GM12801 (cell line): Measurements from ENCODE around the gene OTOP1.

Source experiments
- CTCF ChIP-seq: IDR thresholded peaks from one replicate; pipeline ENCODE4 v1.5.1; 2011; ENCODE audit warnings: control low read depth; ENCODE audit not compliant: insufficient read length; ENCODE audit errors: extremely low read depth

The OTOP1 gene

DNA sequence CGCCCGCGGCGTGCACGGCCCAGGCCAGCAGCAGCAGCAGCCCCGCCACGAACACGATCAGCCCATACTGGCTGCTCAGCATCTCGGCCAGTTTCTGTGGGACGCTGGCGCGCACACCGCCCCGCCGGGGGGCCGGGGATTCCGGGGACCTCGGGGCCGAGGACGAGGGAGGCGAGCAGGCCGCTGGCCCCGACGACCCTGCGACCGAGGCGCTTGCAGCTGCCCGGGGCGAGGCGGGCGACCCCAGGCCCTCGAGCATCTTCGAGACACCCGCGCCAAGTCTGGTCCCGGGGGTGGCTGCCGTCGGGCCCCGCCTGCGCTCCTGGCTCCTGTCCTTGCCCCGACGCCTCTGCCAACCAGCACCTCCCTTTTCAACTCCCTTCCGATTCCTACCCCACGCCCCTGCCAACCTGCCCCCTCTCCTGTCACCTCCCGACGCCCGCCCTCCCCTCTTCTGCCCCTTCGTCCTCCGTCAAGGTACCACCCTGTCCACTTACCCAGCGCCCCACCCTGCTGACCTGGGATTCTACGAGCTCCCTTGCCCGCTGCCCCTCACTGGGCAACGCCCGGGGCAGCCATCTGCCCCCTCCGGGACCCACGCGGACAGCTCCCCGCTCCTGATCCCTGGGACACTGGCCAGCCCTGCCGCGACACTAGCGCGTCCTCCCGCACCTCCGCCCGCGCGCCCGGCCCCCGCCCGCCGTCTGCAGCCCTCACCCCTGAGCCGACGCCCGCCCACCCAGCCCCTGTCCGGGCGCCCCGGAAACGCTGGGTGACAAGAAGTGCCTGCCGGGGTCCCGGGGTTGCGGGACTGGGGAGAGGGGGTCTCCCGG is at the start of gene OTOP1:
TSS of gene OTOP1 (minus strand) at position 324 of the 833 bp plus-strand sequence. CDS start at position 259, 65 bp downstream.
- no peak for TF ChIP-seq CTCF

GRCh38 chr4:4274226-4274625 is 47.5 kb upstream of the OTOP1 start:
- no peak for TF ChIP-seq CTCF

- no peak for TF ChIP-seq CTCF
Observed at GRCh38 chr4:4271912-4272311, 45.2 kb upstream of the OTOP1 start.

GRCh38 chr4:4270529-4270928 is 43.8 kb upstream of the OTOP1 start:
- no peak for TF ChIP-seq CTCF

GRCh38 chr4:4269856-4270255 is 43.1 kb upstream of the OTOP1 start:
- TF ChIP-seq CTCF, result no peak

DNA sequence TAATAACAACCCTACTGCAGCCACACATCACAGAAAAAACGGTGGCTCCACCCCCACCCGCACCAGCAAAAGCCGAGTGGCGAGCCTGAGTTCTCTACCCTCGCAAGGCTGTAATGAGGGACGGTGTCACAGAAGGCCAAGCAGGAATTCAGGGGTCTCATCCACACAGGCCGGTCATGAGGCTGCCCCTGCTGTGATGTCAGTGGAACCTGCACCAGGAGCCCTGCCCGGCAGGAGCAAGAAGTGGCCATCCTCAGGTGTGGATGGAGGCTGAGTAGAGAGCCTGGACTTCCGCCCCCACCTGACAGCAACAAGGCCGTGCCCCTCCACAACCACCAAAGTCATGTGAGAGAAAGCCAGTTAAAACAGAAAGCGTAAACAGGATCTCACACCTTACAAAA is 42.6 kb upstream of the OTOP1 start:
- TF ChIP-seq CTCF, result no peak

- no peak for TF ChIP-seq CTCF
Observed at GRCh38 chr4:4268776-4269175, 42.0 kb upstream of the OTOP1 start.
